ENCODE results near the gene KIF4B. TPM values are rescaled to one million over a fixed set of nuclear protein-coding genes. Genes with fewer than 3 reads are reported as not detected.

The KIF4B gene, protein sequence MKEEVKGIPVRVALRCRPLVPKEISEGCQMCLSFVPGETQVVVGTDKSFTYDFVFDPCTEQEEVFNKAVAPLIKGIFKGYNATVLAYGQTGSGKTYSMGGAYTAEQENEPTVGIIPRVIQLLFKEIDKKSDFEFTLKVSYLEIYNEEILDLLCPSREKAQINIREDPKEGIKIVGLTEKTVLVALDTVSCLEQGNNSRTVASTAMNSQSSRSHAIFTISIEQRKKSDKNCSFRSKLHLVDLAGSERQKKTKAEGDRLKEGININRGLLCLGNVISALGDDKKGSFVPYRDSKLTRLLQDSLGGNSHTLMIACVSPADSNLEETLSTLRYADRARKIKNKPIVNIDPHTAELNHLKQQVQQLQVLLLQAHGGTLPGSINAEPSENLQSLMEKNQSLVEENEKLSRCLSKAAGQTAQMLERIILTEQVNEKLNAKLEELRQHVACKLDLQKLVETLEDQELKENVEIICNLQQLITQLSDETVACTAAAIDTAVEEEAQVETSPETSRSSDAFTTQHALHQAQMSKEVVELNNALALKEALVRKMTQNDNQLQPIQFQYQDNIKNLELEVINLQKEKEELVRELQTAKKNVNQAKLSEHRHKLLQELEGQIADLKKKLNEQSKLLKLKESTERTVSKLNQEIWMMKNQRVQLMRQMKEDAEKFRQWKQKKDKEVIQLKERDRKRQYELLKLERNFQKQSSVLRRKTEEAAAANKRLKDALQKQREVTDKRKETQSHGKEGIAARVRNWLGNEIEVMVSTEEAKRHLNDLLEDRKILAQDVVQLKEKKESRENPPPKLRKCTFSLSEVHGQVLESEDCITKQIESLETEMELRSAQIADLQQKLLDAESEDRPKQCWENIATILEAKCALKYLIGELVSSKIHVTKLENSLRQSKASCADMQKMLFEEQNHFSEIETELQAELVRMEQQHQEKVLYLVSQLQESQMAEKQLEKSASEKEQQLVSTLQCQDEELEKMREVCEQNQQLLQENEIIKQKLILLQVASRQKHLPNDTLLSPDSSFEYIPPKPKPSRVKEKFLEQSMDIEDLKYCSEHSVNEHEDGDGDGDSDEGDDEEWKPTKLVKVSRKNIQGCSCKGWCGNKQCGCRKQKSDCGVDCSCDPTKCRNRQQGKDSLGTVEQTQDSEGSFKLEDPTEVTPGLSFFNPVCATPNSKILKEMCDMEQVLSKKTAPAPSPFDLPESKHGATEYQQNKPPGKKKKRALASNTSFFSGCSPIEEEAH
- total RNA-seq = not detected

DNA sequence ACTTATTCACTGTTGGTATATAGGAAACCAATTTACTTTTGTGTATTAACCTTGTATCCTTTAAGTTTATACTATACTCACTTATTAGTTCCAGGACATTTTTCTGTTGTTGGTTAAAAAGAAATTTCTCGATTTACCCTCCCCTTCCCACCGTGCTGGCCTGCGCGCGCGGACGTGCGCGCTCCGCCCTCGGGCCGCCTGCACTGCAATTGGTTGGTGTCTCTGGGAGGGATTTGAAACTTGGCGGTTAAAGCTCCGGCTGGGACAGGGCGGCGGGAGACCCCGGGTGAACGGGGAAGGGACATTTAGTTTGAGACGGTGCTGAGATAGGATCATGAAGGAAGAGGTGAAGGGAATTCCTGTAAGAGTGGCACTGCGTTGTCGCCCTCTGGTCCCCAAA, at the start of gene KIF4B:
TSS of gene KIF4B (plus strand) at position 230 of the 400 bp plus-strand sequence. CDS start at position 335, 105 bp downstream.

Other genes starting within 250 kb of the KIF4B start
- 10 to 100 TPM in 1 of 2 donors, 1 to 10 TPM in 1; 3.0 to 18.2 TPM for gene FAXDC2, start 163.2 kb upstream of the KIF4B start, total RNA-seq
- 10 to 100 TPM; 31.3 to 38.6 TPM for gene CNOT8, start 155.1 kb upstream of the KIF4B start, total RNA-seq
- 10 to 100 TPM in 1 of 2 donors, 1 to 10 TPM in 1; 10.0 to 25.6 TPM for gene GEMIN5, start 75.5 kb upstream of the KIF4B start, total RNA-seq
- 10 to 100 TPM; 22.7 to 34.6 TPM for gene MRPL22, start 72.7 kb upstream of the KIF4B start, total RNA-seq

All from melanocyte of skin (primary cell).